Panc1 (cell line): ENCODE data around the gene SEPTIN8. TPM values are rescaled to one million over a fixed set of nuclear protein-coding genes. Genes with fewer than 3 reads are reported as not detected.

Experiments
- ATAC-seq: fragments of 200-7000 bp; cut with Tn5 transposase; 2 replicates; pipeline ENCODE4 v1.9.1; 2020; ENCODE audit warnings: mild to moderate bottlenecking, moderate library complexity
- BruUV-seq: library from RNA; stranded (reverse); fragments of 400-500 nt; replicated peaks from 2 replicates; lab custom pipeline; 2021; lab: Mats Ljungman, UMichigan
- CTCF ChIA-PET: fragments of 300-600 bp; sonication (Branson Sonifier 250); formaldehyde crosslinking; loops from one replicate; lab custom pipeline; 2022; ENCODE audit warnings: antibody characterized with exemption; lab: Charles Lee
- POLR2A ChIA-PET: fragments of 300-600 bp; sonication (Branson Sonifier 250); formaldehyde crosslinking; loops from one replicate; lab custom pipeline; 2022; ENCODE audit warnings: antibody characterized with exemption; lab: Charles Lee
- DNase-seq: peaks from one replicate; pipeline ENCODE4 v3.0.0-alpha.2; 2010; ENCODE audit warnings: low read depth, low spot score
- H3K27ac ChIP-seq: 2 replicates; pipeline ENCODE4 v1.5.1; 2011; ENCODE audit warnings: mild to moderate bottlenecking, low read length, inconsistent platforms
- H3K27me3 ChIP-seq: fragments of 200-500 bp; sonication (Bioruptor generic); 2 replicates; pipeline ENCODE4 v1.6.0; 2014; ENCODE audit warnings: low read length, inconsistent platforms; ENCODE audit not compliant: control insufficient read depth, insufficient read depth
- H3K36me3 ChIP-seq: fragments of 200-500 bp; sonication (Bioruptor generic); 2 replicates; pipeline ENCODE4 v1.5.1; 2014; ENCODE audit warnings: inconsistent platforms, mild to moderate bottlenecking, low read length, moderate library complexity; ENCODE audit not compliant: control insufficient read depth, insufficient read depth
- H3K4me1 ChIP-seq: 2 replicates; pipeline ENCODE4 v1.5.1; 2011; ENCODE audit warnings: inconsistent platforms, mild to moderate bottlenecking, low read length, moderate library complexity; ENCODE audit not compliant: control insufficient read depth, insufficient read depth
- H3K4me3 ChIP-seq, 2 experiments: 2 replicates each; pipeline ENCODE4 v1.5.1; 2011 to 2012; ENCODE audit warnings: low read depth in 2 of 2, low read length in 2 of 2, mild to moderate bottlenecking in 2 of 2, inconsistent platforms in 1 of 2, moderate library complexity in 1 of 2
- H3K9me3 ChIP-seq: fragments of 200-500 bp; sonication (Bioruptor generic); 2 replicates; pipeline ENCODE4 v1.5.1; 2014; ENCODE audit warnings: low read depth, mild to moderate bottlenecking, inconsistent platforms, low read length, moderate library complexity; ENCODE audit not compliant: control insufficient read depth, insufficient read depth
- CTCF ChIP-seq: fragments of 450-650 bp; IDR thresholded peaks from 2 replicates; pipeline ENCODE4 v1.5.1; 2017; ENCODE audit warnings: mild to moderate bottlenecking
- POLR2AphosphoS5 ChIP-seq: IDR thresholded peaks from 2 replicates; pipeline ENCODE4 v1.6.1; 2012; ENCODE audit warnings: mild to moderate bottlenecking, low read depth, low read length, moderate library complexity
- REST ChIP-seq, 2 experiments: IDR thresholded peaks; 2 replicates each; pipeline ENCODE4 v1.6.1; 2011 to 2012; ENCODE audit warnings: low read depth in 2 of 2, control low read depth in 1 of 2, low read length in 1 of 2, mild to moderate bottlenecking in 1 of 2, moderate library complexity in 1 of 2; ENCODE audit not compliant: insufficient read depth in 1 of 2
- SIN3A ChIP-seq: IDR thresholded peaks from 2 replicates; pipeline ENCODE4 v1.6.1; 2012; ENCODE audit warnings: low read depth, mild to moderate bottlenecking, low read length, moderate library complexity, borderline replicate concordance; ENCODE audit not compliant: insufficient read depth
- TCF7L2 ChIP-seq: IDR thresholded peaks from 2 replicates; pipeline ENCODE4 v1.6.1; 2011; ENCODE audit warnings: mild to moderate bottlenecking, low read depth, low read length, inconsistent platforms
- in situ Hi-C: cut with HindIII; loops from 2 replicates; pipeline ENCODE4 v1.10.0; 2016; ENCODE audit warnings: low sequenced_read_pairs, low pct_unique_long_range_greater_than_20kb
- intact Hi-C: fragments of 100-400 bp; cut with micrococcal nuclease; formaldehyde crosslinking; loops from one replicate; pipeline ENCODE4 v1.10.0; 2022; ENCODE audit not compliant: unreplicated experiment
- total RNA-seq: library from RNA; stranded (reverse); gene quantifications from one replicate; pipeline ENCODE4 v1.2.1, GENCODE V29; 2021; ENCODE audit not compliant: unreplicated experiment

Gene SEPTIN8
- total RNA-seq, 1 experiment from 2014 or later: 22.8 TPM

- Histone ChIP-seq H3K4me3 (no peak overlapping the region), H3K36me3 (no peaks in the 10 kb centered on the region), H3K27ac (no peak overlapping the region), H3K4me1 (peaks cover 14% of the 10 kb centered on the region), H3K27me3 (no peaks in the 10 kb centered on the region), H3K9me3 (no peaks in the 10 kb centered on the region)
- TF ChIP-seq POLR2AphosphoS5 (no peak), REST (IDR thresholded peaks at IDR 0.05; ENCODE audit: insufficient read depth in 1 of 2, low read depth in 2 of 2, low read length in 1 of 2) (no peak), CTCF (no peak), TCF7L2 (no peak), SIN3A (no peak)
- DNase-seq: no peak
- in situ Hi-C loops: no loop called here
- ChIA-PET POLR2A (no interaction called here), CTCF (interaction anchor here (0.5 to 2.0 kb wide), 5 partner anchors 14 to 340 kb away, joined by 3 to 15 read pairs (median 4); partner anchors contain the start of gene CCNI2)
- no peak for ATAC-seq
- intact Hi-C loops: loop anchor here (10.0 kb wide), 1 partner anchor 437 kb away; no protein-coding TSS in a partner anchor
- no TSS peak for BruUV-seq
Measured at GRCh38 chr5:132821350-132821749, 44.3 kb upstream of the SEPTIN8 start.

GRCh38 chr5:132820162-132820754 lies 43.2 kb upstream of the SEPTIN8 start:
- Histone ChIP-seq H3K27me3 (no peaks in the 10 kb centered on the region), H3K36me3 (no peaks in the 10 kb centered on the region), H3K27ac (no peak overlapping the region), H3K9me3 (no peaks in the 10 kb centered on the region), H3K4me1 (peaks cover 14% of the 10 kb centered on the region), H3K4me3 (peak overlapping the region in 1 of 2 experiments; percentile 0; a peak in 1 of 4 replicates)
- CTCF ChIA-PET: interaction anchor here (0.6 to 2.0 kb wide), 20 partner anchors 10 to 546 kb away, joined by 3 to 15 read pairs (median 4); partner anchors contain the start of genes CCNI2 and SHROOM1
- TF ChIP-seq CTCF (peak; percentile 93), TCF7L2 (no peak)
- in situ Hi-C loops (no loop called here), intact Hi-C loops (loop anchor here (10.0 kb wide), 1 partner anchor 435 kb away; no protein-coding TSS in a partner anchor)
- POLR2A ChIA-PET: interaction anchor here (0.6 to 0.7 kb wide), 4 partner anchors 18 to 449 kb away, joined by 4 to 15 read pairs (median 8); no protein-coding TSS in a partner anchor
- peak; percentile 64 for DNase-seq
- no TSS peak for BruUV-seq
- ATAC-seq: peak; percentile 94
